HG02623 (cell line): ENCODE data around the gene KIF19.

Source experiments
- ATAC-seq: cut with Tn5 transposase; IDR thresholded peaks from one replicate; pipeline ENCODE4 v1.9.1; 2021; ENCODE audit warnings: moderate library complexity; ENCODE audit not compliant: unreplicated experiment

KIF19 gene

DNA sequence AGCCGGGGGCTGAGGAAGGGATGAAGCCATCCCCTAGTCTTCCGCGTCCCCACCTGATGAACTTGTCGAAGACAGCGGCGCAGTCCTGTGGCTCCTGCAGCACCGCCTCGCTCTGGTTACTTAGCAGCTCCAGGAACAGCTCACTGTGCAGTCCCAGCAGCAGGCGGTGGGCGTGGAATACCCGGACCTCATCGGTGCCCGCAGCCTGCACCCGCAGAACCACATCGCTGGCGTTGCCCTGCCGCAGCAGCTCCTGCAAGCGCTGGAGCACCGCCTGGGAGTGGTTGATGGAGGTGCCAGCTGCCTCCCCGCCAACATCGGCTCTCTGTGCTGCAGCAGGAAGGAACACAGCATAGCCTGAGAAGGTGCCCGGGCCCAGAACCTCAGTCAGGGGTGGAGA lies 33.9 kb downstream of the KIF19 start:
- no peak for ATAC-seq

- ATAC-seq: no peak
Observed at GRCh38 chr17:74360899-74361229, 34.8 kb downstream of the KIF19 start.

- ATAC-seq: no peak
Observed at GRCh38 chr17:74361230-74362068, 35.4 kb downstream of the KIF19 start, which contains the start of gene BTBD17. Gene BTBD17, minus strand, starts transcription at chr17:74361868. Its CDS starts 49 bp downstream, at chr17:74361819.

- ATAC-seq: no peak
Observed at GRCh38 chr17:74362069-74362405, 36.0 kb downstream of the KIF19 start.

- ATAC-seq: no peak
Observed at GRCh38 chr17:74362810-74363498, 36.9 kb downstream of the KIF19 start.

- no peak for ATAC-seq
Observed at GRCh38 chr17:74367206-74367605, 41.2 kb downstream of the KIF19 start, which contains the start of gene GPR142. Gene GPR142, plus strand, starts transcription at chr17:74367506. Its CDS starts 2,035 bp downstream, at chr17:74369541.

- ATAC-seq: no peak
Observed at GRCh38 chr17:74368341-74369081, 42.5 kb downstream of the KIF19 start.

DNA sequence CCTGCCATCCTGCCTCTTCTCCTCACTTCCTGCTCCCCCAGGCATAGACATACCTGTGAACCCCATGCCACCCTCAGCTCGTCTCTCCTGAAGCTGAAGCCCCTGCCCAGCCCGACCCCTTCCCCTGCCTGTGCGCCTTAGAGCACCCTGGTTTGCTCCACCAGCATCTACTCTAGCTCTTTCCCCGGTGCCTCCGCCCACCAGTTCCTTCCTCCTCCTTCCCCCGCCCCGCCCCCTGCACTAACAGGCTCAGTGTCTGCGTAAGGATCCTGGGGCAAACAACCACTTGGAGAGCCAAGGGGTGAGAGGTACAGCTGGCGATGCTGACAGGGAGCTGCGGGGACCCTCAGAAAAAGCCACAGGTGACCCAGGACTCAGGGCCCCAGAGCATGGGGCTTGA lies 43.2 kb downstream of the KIF19 start:
- ATAC-seq: no peak

DNA sequence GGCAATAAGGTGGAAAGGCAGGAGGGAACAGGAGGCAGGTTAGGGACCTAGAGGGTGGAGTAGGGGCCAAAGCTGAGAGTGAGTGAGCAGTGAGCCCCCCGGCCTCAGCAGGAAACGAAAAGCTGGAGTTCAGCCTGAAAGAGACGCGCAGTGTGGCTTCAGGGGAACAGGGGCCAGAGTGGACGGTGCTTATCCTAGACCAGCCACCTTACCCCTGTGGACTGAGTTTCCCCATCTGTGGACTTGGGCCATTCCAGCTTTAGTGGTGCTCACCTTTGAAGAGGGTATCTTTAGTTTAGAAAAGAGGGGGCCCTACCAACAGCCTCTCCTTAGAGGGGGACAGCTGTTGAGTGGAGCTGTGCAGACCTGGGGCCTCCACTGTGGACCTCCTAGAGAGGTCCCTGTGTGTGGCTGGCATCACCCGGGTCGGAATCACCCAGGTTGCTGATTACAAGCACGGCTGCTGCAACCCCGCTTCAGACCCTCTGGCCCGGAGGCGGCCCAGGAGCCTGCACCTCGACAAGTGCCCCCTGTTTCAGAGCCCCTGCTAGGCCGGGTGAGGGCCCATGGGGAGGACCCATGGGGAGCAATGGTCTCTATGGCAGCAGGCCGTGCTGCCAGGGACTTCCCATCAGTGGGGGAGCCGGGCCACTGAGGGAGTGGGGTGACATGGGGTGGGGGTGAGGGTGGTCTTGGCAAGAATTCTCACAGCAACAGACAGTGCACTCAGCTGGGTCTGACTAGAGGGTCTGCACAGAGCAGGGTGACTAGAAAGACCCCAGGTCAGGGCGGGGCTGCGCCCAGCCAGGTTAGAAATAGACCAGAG lies 43.9 kb downstream of the KIF19 start:
- ATAC-seq: no peak

GRCh38 chr17:74371653-74372147 lies 45.7 kb downstream of the KIF19 start:
- no peak for ATAC-seq

DNA sequence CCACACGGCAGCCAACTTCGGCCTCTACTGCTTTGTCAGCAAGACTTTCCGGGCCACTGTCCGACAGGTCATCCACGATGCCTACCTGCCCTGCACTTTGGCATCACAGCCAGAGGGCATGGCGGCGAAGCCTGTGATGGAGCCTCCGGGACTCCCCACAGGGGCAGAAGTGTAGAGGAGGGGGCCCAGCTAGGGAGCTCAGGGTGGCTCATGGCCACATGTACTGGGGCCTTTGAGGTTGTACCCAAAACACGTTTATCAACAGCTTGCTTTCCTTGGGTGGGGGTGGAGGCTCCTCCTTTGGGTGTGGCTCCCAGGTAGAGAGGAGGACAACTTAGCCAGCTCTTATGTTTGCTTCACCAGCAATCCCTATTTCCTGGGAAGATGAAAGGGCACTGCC lies 46.4 kb downstream of the KIF19 start:
- ATAC-seq: no peak

DNA sequence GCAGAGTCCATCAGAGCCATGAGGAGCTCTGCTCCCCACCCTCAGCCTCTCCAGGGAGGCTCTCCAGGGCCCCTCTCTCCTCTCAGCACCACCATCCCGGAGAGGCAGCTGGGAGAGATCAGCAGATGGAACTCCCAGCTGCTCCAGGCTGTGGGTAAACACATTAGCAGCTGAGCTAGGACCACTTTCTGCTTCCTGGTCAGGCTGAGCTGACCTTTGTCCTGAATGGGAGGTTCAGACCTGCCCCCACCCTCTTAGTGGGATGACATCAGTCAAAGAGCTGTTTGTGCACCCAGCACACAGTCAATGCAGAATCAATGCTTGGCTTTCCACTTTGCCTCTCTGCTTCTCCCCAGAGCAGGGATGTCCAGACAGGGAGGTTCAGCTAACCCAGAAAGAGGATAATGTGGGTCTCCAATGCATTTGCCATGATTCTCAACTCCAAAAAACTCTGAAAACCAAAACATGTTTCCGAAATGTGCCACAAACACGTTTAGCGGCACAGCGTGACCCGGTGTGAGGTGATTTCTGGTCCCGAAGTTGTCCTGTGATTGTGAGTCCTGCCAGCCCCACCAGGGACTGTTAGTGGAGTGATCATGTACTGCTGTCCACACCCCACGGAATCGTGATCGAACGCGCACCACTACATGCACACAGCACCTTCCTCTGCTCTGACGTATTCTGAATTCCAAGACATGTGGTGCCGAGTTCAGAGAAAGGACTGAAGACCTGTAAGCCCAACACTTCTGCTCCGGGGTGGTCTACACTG lies 48.0 kb downstream of the KIF19 start:
- ATAC-seq: no peak

DNA sequence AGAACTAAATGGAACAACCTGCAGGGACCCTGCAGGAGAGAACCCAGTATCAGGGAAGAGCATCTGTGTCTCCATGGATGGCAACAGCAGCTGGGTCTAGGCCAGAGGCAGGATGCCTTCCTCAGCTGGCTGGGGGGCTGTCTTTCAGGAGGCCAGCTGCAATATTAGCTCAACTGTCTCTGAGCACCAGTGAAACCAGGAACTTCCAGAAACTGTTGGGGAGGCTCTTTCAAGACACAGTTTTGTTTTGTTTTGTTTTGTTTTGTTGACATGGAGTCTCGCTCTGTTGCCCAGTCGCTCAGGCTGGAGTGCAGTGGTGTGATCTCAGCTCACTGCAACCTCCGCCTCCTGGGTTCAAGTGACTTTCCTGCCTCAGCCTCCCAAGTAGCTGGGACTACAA lies 48.8 kb downstream of the KIF19 start:
- no peak for ATAC-seq

DNA sequence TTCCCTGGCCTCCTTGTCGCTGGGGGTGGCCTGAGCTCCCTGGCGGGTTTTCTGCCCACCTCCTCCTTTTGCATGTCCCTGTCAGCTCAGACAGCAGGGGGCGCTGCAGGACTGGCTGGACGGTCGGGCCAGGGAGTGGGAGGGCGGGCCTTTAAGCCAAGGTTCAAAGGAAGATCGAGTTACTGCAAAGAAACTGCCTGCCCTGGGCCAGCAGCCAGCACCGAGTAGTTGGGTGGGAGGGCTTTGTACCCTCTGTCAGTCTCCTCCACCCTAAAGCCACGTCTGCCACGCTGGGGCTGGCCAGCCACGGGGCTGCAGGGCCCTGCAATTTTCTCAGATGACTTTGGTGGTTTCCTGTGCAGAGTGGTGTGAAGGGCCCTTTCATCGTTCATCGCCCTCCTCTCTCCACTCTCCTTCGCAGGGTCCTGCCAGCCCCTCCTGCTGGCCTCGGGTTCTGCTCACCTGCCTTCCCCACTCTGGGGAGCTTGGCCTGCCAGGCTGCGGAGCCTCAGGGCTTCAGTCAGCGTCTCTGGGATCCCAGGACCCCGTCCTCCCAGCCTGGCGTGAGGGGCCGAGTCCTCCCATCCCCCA lies 53.6 kb downstream of the KIF19 start:
- no peak for ATAC-seq

DNA sequence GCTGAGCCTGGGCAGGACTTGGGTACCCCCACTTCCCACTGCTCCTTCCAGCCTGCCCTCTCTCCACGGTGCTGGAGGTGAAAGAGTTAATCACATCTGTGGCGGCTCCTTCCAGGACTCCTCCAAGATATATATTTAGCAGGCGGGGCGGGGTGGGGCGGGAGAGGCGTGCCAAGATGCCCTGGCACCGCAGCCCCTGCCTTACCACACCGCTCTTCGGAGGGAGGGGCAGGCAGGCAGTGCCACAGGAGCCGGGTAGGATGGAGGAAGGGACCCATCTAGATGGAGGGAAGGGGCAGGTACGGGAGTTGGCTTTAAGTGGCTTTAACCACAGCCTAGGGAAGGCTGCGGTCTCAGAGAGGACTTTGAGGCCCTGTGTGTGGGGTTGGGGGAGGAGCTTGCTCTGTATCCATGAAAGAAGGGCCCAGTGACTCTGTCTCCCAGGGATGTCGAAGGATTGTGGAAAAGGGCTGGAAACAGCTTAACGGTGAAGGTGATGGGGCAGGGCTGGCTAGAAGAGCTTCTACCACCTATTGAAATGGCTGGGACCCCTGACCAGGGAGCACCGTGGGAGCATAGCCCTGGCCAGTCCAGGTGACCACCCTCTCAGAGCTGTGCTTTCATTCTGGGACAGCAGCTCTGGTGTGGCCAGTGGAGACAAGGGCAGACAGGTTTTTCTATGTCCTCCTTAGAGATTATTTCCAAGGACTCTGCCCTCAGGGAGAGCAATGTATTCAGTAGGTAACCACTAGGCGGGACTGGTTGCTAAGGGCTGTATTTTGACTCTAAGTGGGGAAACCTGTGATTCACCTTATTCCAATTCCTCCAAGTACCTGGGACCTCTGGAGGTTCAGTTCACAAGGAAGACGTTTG lies 54.3 kb downstream of the KIF19 start:
- ATAC-seq: no peak

- ATAC-seq: no peak
Observed at GRCh38 chr17:74380959-74381808, 55.2 kb downstream of the KIF19 start.

DNA sequence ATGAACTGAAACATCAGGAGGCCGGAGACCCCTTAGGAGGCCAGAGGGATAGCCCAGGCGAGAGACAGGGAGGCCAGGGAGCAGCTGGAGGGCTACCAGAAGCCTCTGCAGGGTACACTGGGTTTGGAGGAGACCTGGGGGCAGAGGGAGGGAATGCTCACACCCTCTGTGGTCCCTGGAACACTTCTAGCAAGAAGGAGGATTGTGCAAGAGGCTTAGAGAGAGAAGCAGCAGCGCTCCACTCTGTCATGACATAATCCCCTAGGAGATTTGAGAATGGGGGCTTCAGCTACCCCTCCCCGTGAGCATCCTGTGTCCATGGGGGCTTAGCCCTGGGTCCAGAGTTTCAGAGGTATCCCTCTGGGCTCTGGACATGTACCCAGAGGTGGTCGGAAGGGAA lies 57.1 kb downstream of the KIF19 start:
- ATAC-seq: no peak

- no peak for ATAC-seq
Observed at GRCh38 chr17:74385201-74385600, 59.2 kb downstream of the KIF19 start.
